T-helper 1 cell (primary cell): ENCODE data around the gene PTGES3.

Experiments used
- DNase-seq, 5 donors: peaks; one replicate each; pipeline ENCODE4 v3.0.0-alpha.2; 2012 to 2020

Gene PTGES3

GRCh38 chr12:56628671-56629458 lies 59.2 kb downstream of the PTGES3 start:
- DNase-seq: peak; percentile 35 to 69 (median 58)

- no peak for DNase-seq
Observed at GRCh38 chr12:56626701-56627100, 61.4 kb downstream of the PTGES3 start.

- no peak for DNase-seq
Observed at GRCh38 chr12:56622535-56622934, 65.5 kb downstream of the PTGES3 start.

- no peak for DNase-seq
Observed at GRCh38 chr12:56616925-56617324, 71.2 kb downstream of the PTGES3 start.

GRCh38 chr12:56616244-56616643 lies 71.8 kb downstream of the PTGES3 start:
- no peak for DNase-seq

- DNase-seq: no peak
Observed at GRCh38 chr12:56614627-56615026, 73.5 kb downstream of the PTGES3 start.
